HepG2 (cell line): Measurements from ENCODE around the gene FAM219A.

Source experiments
- CTCF ChIP-seq: sonication (generic); formaldehyde crosslinking; IDR thresholded peaks from 2 replicates; pipeline ENCODE4 v1.5.0; 2020; ENCODE audit warnings: mild to moderate bottlenecking, missing genetic modification reagents, moderate library complexity
- KDM5A ChIP-seq: fragments of 200-600 bp; sonication (generic); IDR thresholded peaks from 2 replicates; pipeline ENCODE4 v1.7.0; 2018; ENCODE audit warnings: antibody characterized with exemption, mild to moderate bottlenecking, low read length, borderline replicate concordance
- POLR2AphosphoS5 ChIP-seq: IDR thresholded peaks from 2 replicates; pipeline ENCODE4 v1.6.1; 2012; ENCODE audit warnings: low read depth, low read length
- RAD21 ChIP-seq: fragments of 450-650 bp; formaldehyde crosslinking; IDR thresholded peaks from 2 replicates; pipeline ENCODE4 v1.5.0; 2020; ENCODE audit warnings: mild to moderate bottlenecking
- SNAPC2 ChIP-seq: sonication (generic); formaldehyde crosslinking; IDR thresholded peaks from 2 replicates; pipeline ENCODE4 v1.8.1; 2022; ENCODE audit warnings: mild to moderate bottlenecking, missing genetic modification reagents
- ZNF839 ChIP-seq: sonication (generic); formaldehyde crosslinking; IDR thresholded peaks from 2 replicates; pipeline ENCODE4 v1.4.0; 2020; ENCODE audit warnings: missing genetic modification reagents, mild to moderate bottlenecking, borderline replicate concordance

- TF ChIP-seq CTCF (CRISPR knock-in tag) (no peak), SNAPC2 (CRISPR knock-in tag) (no peak), ZNF839 (CRISPR knock-in tag) (no peak), POLR2AphosphoS5 (no peak), RAD21 (no peak), KDM5A (no peak)
These were observed 46.0 kb downstream of the FAM219A start for GRCh38 chr9:34412336-34412735.
